Cardiac fibroblast (primary cell): ENCODE data around the gene DUS1L.

Source experiments
- DNase-seq, 2 donors: peaks; one replicate each; pipeline versions ENCODE4 v3.0.0 to v3.0.0-alpha.2; 2010; ENCODE audit warnings: low read depth in 2 of 2
- H3K4me3 ChIP-seq, 2 donors: replicated peaks in 1 of 2; 1 replicate in 1 of 2; 2 replicates in 1 of 2; pipeline ENCODE4 v1.5.1; 2011; ENCODE audit warnings: low read depth in 2 of 2, low read length in 2 of 2, mild to moderate bottlenecking in 2 of 2, moderate library complexity in 1 of 2
- CTCF ChIP-seq: IDR thresholded peaks from one replicate; pipeline ENCODE4 v1.5.1; 2011; ENCODE audit warnings: low read depth, mild to moderate bottlenecking, low read length, inconsistent platforms

DUS1L gene

GRCh38 chr17:82106688-82107305, 41.2 kb upstream of the DUS1L start:
- no peak overlapping the region for H3K4me3 ChIP-seq
- no peak for TF ChIP-seq CTCF
- no peak for DNase-seq

GRCh38 chr17:82105882-82106687, 40.5 kb upstream of the DUS1L start:
- peak; percentile 53 for TF ChIP-seq CTCF
- peak; percentile 50 to 59 for DNase-seq
- no peak overlapping the region for H3K4me3 ChIP-seq

- no peak for TF ChIP-seq CTCF
Observed at GRCh38 chr17:82105417-82105881, 39.8 kb upstream of the DUS1L start.

GRCh38 chr17:82104797-82105416, 39.3 kb upstream of the DUS1L start:
- TF ChIP-seq CTCF = no peak
- no peak for DNase-seq

More at GRCh38 chr17:82105417-82105881, 39.8 kb upstream of the DUS1L start:
- no peak overlapping the region for H3K4me3 ChIP-seq
- no peak for DNase-seq

GRCh38 chr17:82103553-82104451, 38.2 kb upstream of the DUS1L start:
- TF ChIP-seq CTCF = no peak
- no peak overlapping the region for H3K4me3 ChIP-seq
- DNase-seq = peak; percentile 25 to 31

More at GRCh38 chr17:82104797-82105416, 39.3 kb upstream of the DUS1L start:
- no peak overlapping the region for H3K4me3 ChIP-seq
